ENCODE data around the gene RTF2. TPM values are rescaled to one million over a fixed set of nuclear protein-coding genes. Genes with fewer than 3 reads are reported as not detected.

RTF2 gene
- total RNA-seq, 1 donor from 2014 or later = 64.7 TPM

GRCh38 chr20:56437196-56437960, 31.0 kb upstream of the RTF2 start:
- no peaks in the 10 kb centered on the region for H3K27me3 Mint-ChIP-seq (ENCODE audit: low read depth)
- H3K27ac Mint-ChIP-seq (ENCODE audit: unreplicated experiment) = no peak overlapping the region

GRCh38 chr20:56438284-56438683, 30.1 kb upstream of the RTF2 start:
- Mint-ChIP-seq H3K4me1 (ENCODE audit: low read depth) (peaks cover 51% of the 10 kb centered on the region), H3K27ac (ENCODE audit: unreplicated experiment) (no peak overlapping the region), H3K27me3 (ENCODE audit: low read depth) (no peaks in the 10 kb centered on the region), H3K36me3 (ENCODE audit: low read depth) (no peaks in the 10 kb centered on the region), H3K9me3 (ENCODE audit: low read depth) (no peaks in the 10 kb centered on the region), H3K4me3 (ENCODE audit: unreplicated experiment) (no peak overlapping the region)
- DNase-seq (ENCODE audit: low spot score) = no peak
- TF ChIP-seq CTCF (IDR thresholded peaks at IDR 0.05) = no peak

More at GRCh38 chr20:56437196-56437960, 31.0 kb upstream of the RTF2 start:
- peaks cover 49% of the 10 kb centered on the region for H3K4me1 Mint-ChIP-seq (ENCODE audit: low read depth)
- no peaks in the 10 kb centered on the region for H3K9me3 Mint-ChIP-seq (ENCODE audit: low read depth)
- H3K4me3 Mint-ChIP-seq (ENCODE audit: unreplicated experiment) = no peak overlapping the region
- DNase-seq (ENCODE audit: low spot score) = no peak
- no peaks in the 10 kb centered on the region for H3K36me3 Mint-ChIP-seq (ENCODE audit: low read depth)
- TF ChIP-seq CTCF (IDR thresholded peaks at IDR 0.05) = no peak

GRCh38 chr20:56439771-56440291, 28.6 kb upstream of the RTF2 start:
- Mint-ChIP-seq H3K36me3 (ENCODE audit: low read depth) (no peaks in the 10 kb centered on the region), H3K9me3 (ENCODE audit: low read depth) (no peaks in the 10 kb centered on the region), H3K4me3 (ENCODE audit: unreplicated experiment) (no peak overlapping the region), H3K27me3 (ENCODE audit: low read depth) (no peaks in the 10 kb centered on the region), H3K4me1 (ENCODE audit: low read depth) (peaks cover 54% of the 10 kb centered on the region), H3K27ac (ENCODE audit: unreplicated experiment) (peak overlapping the region; percentile 91)
- TF ChIP-seq CTCF (IDR thresholded peaks at IDR 0.05) = no peak
- no peak for DNase-seq (ENCODE audit: low spot score)

GRCh38 chr20:56440346-56441007, 27.9 kb upstream of the RTF2 start:
- no peak for TF ChIP-seq CTCF (IDR thresholded peaks at IDR 0.05)
- H3K27ac Mint-ChIP-seq (ENCODE audit: unreplicated experiment) = peak overlapping the region; percentile 91
- H3K36me3 Mint-ChIP-seq (ENCODE audit: low read depth) = no peaks in the 10 kb centered on the region
- no peak for DNase-seq (ENCODE audit: low spot score)
- no peaks in the 10 kb centered on the region for H3K9me3 Mint-ChIP-seq (ENCODE audit: low read depth)
- H3K4me3 Mint-ChIP-seq (ENCODE audit: unreplicated experiment) = no peak overlapping the region
- peaks cover 54% of the 10 kb centered on the region for H3K4me1 Mint-ChIP-seq (ENCODE audit: low read depth)
- H3K27me3 Mint-ChIP-seq (ENCODE audit: low read depth) = no peaks in the 10 kb centered on the region
